Thymus (tissue), 11 donors: ENCODE measurements around the gene AFF2. TPM values are rescaled to one million over a fixed set of nuclear protein-coding genes. Genes with fewer than 3 reads are reported as not detected.

Source experiments
- DNase-seq, 9 donors: peaks; one replicate each; pipeline ENCODE4 v3.0.0-alpha.2; 2013; ENCODE audit warnings: low spot score in 9 of 9, low read depth in 6 of 9, missing footprints in 1 of 9
- H3K27ac ChIP-seq, 2 donors: one replicate each; pipeline ENCODE4 v1.5.1; 2013; ENCODE audit warnings: control low read depth in 1 of 2, low read depth in 1 of 2, low read length in 1 of 2, mild to moderate bottlenecking in 1 of 2, moderate library complexity in 1 of 2
- H3K27me3 ChIP-seq, 2 donors: one replicate each; pipeline ENCODE4 v1.5.1; 2013; ENCODE audit warnings: low read length in 1 of 2; ENCODE audit not compliant: control insufficient read depth in 2 of 2, insufficient read depth in 1 of 2
- H3K36me3 ChIP-seq, 2 donors: one replicate each; pipeline ENCODE4 v1.5.1; 2013; ENCODE audit warnings: low read length in 1 of 2, mild to moderate bottlenecking in 1 of 2, moderate library complexity in 1 of 2; ENCODE audit not compliant: control insufficient read depth in 2 of 2, insufficient read depth in 2 of 2
- H3K4me1 ChIP-seq, 2 donors: one replicate each; pipeline ENCODE4 v1.5.1; 2013; ENCODE audit warnings: low read length in 2 of 2; ENCODE audit not compliant: control insufficient read depth in 2 of 2, insufficient read depth in 2 of 2
- H3K4me3 ChIP-seq, 2 donors: one replicate each; pipeline ENCODE4 v1.5.1; 2013; ENCODE audit warnings: low read length in 2 of 2, control low read depth in 1 of 2, mild to moderate bottlenecking in 1 of 2
- H3K9me3 ChIP-seq, 2 donors: one replicate each; pipeline ENCODE4 v1.5.1; 2013; ENCODE audit warnings: low read length in 1 of 2, mild to moderate bottlenecking in 1 of 2; ENCODE audit not compliant: control insufficient read depth in 2 of 2, insufficient read depth in 1 of 2
- WGBS: extraction: QIAGEN DNeasy Blood & Tissue Kit; methylation state at CpG from one replicate; pipeline ENCODE4 v1.1.7; 2013; 5-methylcytosine and 5-hydroxymethylcytosine counted together
- polyA plus RNA-seq: library from polyadenylated mRNA; stranded (reverse); fragments of 200-250 nt; gene quantifications from one replicate; pipeline ENCODE4 v1.2.3, GENCODE V29; 2013
- total RNA-seq: library from RNA; stranded (reverse); fragments of 120-200 nt; gene quantifications from one replicate; pipeline ENCODE4 v1.2.4, GENCODE V29; 2013
- donor health status: healthy.

The AFF2 gene
- total and polyA plus RNA-seq, 2 donors, result 1.3 to 27.4 TPM

- H3K27ac ChIP-seq, result no peak overlapping the region
- 78% methylated on average over 4 of the region's 4 CpGs for WGBS
These were observed 71.9 kb downstream of the AFF2 start for GRCh38 chrX:148572337-148572736.

GRCh38 chrX:148573119-148573518 is 72.7 kb downstream of the AFF2 start:
- DNase-seq, result no peak
- 98% methylated on average over 4 of the region's 4 CpGs for WGBS
- no peak overlapping the region for H3K4me3 ChIP-seq
- H3K27me3 ChIP-seq, result no peaks in the 10 kb centered on the region
- H3K27ac ChIP-seq, result no peak overlapping the region
- no peaks in the 10 kb centered on the region for H3K36me3 ChIP-seq
- H3K9me3 ChIP-seq, result no peaks in the 10 kb centered on the region
- no peaks in the 10 kb centered on the region for H3K4me1 ChIP-seq

More at GRCh38 chrX:148572337-148572736, 71.9 kb downstream of the AFF2 start:
- Histone ChIP-seq H3K4me1 (no peaks in the 10 kb centered on the region), H3K4me3 (no peak overlapping the region), H3K9me3 (no peaks in the 10 kb centered on the region), H3K36me3 (no peaks in the 10 kb centered on the region), H3K27me3 (no peaks in the 10 kb centered on the region)
- DNase-seq, result no peak

GRCh38 chrX:148574237-148574973 is 74.0 kb downstream of the AFF2 start:
- 97% methylated on average over 3 of the region's 3 CpGs for WGBS
- H3K9me3 ChIP-seq, result no peaks in the 10 kb centered on the region
- no peak overlapping the region for H3K27ac ChIP-seq
- DNase-seq, result no peak
- H3K36me3 ChIP-seq, result no peaks in the 10 kb centered on the region
- no peak overlapping the region for H3K4me3 ChIP-seq
- no peaks in the 10 kb centered on the region for H3K4me1 ChIP-seq
- H3K27me3 ChIP-seq, result no peaks in the 10 kb centered on the region

GRCh38 chrX:148576396-148576795 is 76.0 kb downstream of the AFF2 start:
- 96% methylated on average over 6 of the region's 6 CpGs for WGBS
- no peak overlapping the region for H3K4me3 ChIP-seq

GRCh38 chrX:148577741-148578140 is 77.3 kb downstream of the AFF2 start:
- no peaks in the 10 kb centered on the region for H3K27me3 ChIP-seq
- H3K9me3 ChIP-seq, result no peaks in the 10 kb centered on the region
- no peak overlapping the region for H3K4me3 ChIP-seq
- 99% methylated on average over 3 of the region's 3 CpGs for WGBS
- no peak for DNase-seq
- no peak overlapping the region for H3K27ac ChIP-seq
- H3K4me1 ChIP-seq, result no peaks in the 10 kb centered on the region
- no peaks in the 10 kb centered on the region for H3K36me3 ChIP-seq

More at GRCh38 chrX:148576396-148576795, 76.0 kb downstream of the AFF2 start:
- Histone ChIP-seq H3K9me3 (no peaks in the 10 kb centered on the region), H3K27ac (no peak overlapping the region), H3K27me3 (no peaks in the 10 kb centered on the region), H3K4me1 (no peaks in the 10 kb centered on the region), H3K36me3 (no peaks in the 10 kb centered on the region)
- no peak for DNase-seq

GRCh38 chrX:148580016-148580415 is 79.6 kb downstream of the AFF2 start:
- WGBS, result 88% methylated on average over 1 of the region's 1 CpG

GRCh38 chrX:148582353-148582752 is 81.9 kb downstream of the AFF2 start:
- Histone ChIP-seq H3K9me3 (no peaks in the 10 kb centered on the region), H3K36me3 (no peaks in the 10 kb centered on the region)

More at GRCh38 chrX:148580016-148580415, 79.6 kb downstream of the AFF2 start:
- no peak overlapping the region for H3K27ac ChIP-seq
- no peak for DNase-seq
- no peaks in the 10 kb centered on the region for H3K9me3 ChIP-seq
- no peaks in the 10 kb centered on the region for H3K36me3 ChIP-seq
- H3K4me3 ChIP-seq, result no peak overlapping the region
- no peaks in the 10 kb centered on the region for H3K4me1 ChIP-seq
- no peaks in the 10 kb centered on the region for H3K27me3 ChIP-seq

GRCh38 chrX:148588649-148589310 is 88.4 kb downstream of the AFF2 start:
- H3K27ac ChIP-seq, result no peak overlapping the region
- whole genome bisulfite sequencing, result 96% methylated on average over 6 of the region's 6 CpGs
- no peaks in the 10 kb centered on the region for H3K9me3 ChIP-seq
- H3K4me1 ChIP-seq, result peaks cover 0 to 2% of the 10 kb centered on the region in 2 donors
- no peak overlapping the region for H3K4me3 ChIP-seq
- H3K27me3 ChIP-seq, result no peaks in the 10 kb centered on the region
- no peak for DNase-seq
- H3K36me3 ChIP-seq, result no peaks in the 10 kb centered on the region

More at GRCh38 chrX:148582353-148582752, 81.9 kb downstream of the AFF2 start:
- H3K4me3 ChIP-seq, result no peak overlapping the region
- no peaks in the 10 kb centered on the region for H3K4me1 ChIP-seq
- no peak overlapping the region for H3K27ac ChIP-seq
- H3K27me3 ChIP-seq, result no peaks in the 10 kb centered on the region
- no peak for DNase-seq

- DNase-seq, result no peak
- no peak overlapping the region for H3K27ac ChIP-seq
- 90% methylated on average over 1 of the region's 1 CpG for WGBS
- no peaks in the 10 kb centered on the region for H3K36me3 ChIP-seq
- no peaks in the 10 kb centered on the region for H3K9me3 ChIP-seq
- H3K4me1 ChIP-seq, result peaks cover 0 to 2% of the 10 kb centered on the region in 2 donors
- no peak overlapping the region for H3K4me3 ChIP-seq
- no peaks in the 10 kb centered on the region for H3K27me3 ChIP-seq
These were observed 92.2 kb downstream of the AFF2 start for GRCh38 chrX:148592595-148592994.
